ENCODE results near the gene MOB3B. TPM values are rescaled to one million over a fixed set of nuclear protein-coding genes. Genes with fewer than 3 reads are reported as not detected.

The MOB3B gene
- total and polyA plus RNA-seq, 10 of the 15 experiments (the other 5 are each of a cell fraction or from before 2014, with no cell fraction given), result 0.44 to 2.7 (median 0.91) TPM

DNA sequence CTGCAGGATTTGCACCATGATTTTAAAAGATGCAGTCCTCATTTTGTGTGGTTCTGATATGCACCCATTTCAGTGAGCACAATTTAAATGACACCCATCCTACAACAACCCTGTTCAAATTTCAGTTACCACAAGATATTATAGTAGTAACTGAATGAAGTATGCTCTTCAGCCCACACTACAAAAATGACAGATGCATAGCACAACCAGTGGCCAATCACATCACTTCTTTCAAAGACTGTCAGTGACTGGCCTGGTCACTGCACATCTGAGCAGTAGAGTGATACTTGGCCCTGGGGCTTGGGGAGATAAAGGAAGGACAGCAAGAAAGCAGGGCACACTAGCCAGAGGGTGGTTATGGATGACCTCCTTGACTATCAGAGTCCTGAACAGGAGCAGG lies 25.4 kb downstream of the MOB3B start (continued):
- TF ChIP-seq, protein P1, sequence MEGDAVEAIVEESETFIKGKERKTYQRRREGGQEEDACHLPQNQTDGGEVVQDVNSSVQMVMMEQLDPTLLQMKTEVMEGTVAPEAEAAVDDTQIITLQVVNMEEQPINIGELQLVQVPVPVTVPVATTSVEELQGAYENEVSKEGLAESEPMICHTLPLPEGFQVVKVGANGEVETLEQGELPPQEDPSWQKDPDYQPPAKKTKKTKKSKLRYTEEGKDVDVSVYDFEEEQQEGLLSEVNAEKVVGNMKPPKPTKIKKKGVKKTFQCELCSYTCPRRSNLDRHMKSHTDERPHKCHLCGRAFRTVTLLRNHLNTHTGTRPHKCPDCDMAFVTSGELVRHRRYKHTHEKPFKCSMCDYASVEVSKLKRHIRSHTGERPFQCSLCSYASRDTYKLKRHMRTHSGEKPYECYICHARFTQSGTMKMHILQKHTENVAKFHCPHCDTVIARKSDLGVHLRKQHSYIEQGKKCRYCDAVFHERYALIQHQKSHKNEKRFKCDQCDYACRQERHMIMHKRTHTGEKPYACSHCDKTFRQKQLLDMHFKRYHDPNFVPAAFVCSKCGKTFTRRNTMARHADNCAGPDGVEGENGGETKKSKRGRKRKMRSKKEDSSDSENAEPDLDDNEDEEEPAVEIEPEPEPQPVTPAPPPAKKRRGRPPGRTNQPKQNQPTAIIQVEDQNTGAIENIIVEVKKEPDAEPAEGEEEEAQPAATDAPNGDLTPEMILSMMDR (IDR thresholded peaks at IDR 0.05 in 2 of 3, conservative IDR thresholded peaks at IDR 0.05 in 1 of 3; ENCODE audit: control insufficient read depth in 2 of 3, extremely low read depth in 1 of 3, insufficient read depth in 1 of 3, low read depth in 3 of 3, low read length in 3 of 3), result no peak
- no peak for TF ChIP-seq BHLHE40 (IDR thresholded peaks at IDR 0.05; ENCODE audit: borderline replicate concordance in 1 of 2, low read depth in 2 of 2, low read length in 1 of 2)
- no peak for TF ChIP-seq YY1 (IDR thresholded peaks at IDR 0.05; ENCODE audit: low read depth, low read length)
- TF ChIP-seq, protein P2, sequence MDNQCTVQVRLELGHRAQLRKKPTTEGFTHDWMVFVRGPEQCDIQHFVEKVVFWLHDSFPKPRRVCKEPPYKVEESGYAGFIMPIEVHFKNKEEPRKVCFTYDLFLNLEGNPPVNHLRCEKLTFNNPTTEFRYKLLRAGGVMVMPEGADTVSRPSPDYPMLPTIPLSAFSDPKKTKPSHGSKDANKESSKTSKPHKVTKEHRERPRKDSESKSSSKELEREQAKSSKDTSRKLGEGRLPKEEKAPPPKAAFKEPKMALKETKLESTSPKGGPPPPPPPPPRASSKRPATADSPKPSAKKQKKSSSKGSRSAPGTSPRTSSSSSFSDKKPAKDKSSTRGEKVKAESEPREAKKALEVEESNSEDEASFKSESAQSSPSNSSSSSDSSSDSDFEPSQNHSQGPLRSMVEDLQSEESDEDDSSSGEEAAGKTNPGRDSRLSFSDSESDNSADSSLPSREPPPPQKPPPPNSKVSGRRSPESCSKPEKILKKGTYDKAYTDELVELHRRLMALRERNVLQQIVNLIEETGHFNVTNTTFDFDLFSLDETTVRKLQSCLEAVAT (IDR thresholded peaks at IDR 0.05), result no peak
- TF ChIP-seq MYB (IDR thresholded peaks at IDR 0.05; ENCODE audit: borderline replicate concordance, low read depth, low read length), result no peak
- no peak for TF ChIP-seq ATF2 (IDR thresholded peaks at IDR 0.05; ENCODE audit: low read length)

GRCh38 chr9:27503623-27504022 lies 26.0 kb downstream of the MOB3B start:
- Histone ChIP-seq H3K79me2 (ENCODE audit: control insufficient read depth, insufficient read depth, low read length) (no peaks in the 10 kb centered on the region), H4K20me1 (ENCODE audit: control insufficient read depth, insufficient read depth) (no peaks in the 10 kb centered on the region), H3K27ac (ENCODE audit: control insufficient read depth, insufficient read depth) (no peak overlapping the region), H2AFZ (ENCODE audit: control insufficient read depth, low read depth, low read length) (no peak overlapping the region), H3K4me1 (ENCODE audit: control insufficient read depth, insufficient read depth, low read length) (peaks cover 7% of the 10 kb centered on the region; the same call in 1 of the 2 replicates), H3K4me2 (ENCODE audit: control insufficient read depth, insufficient read depth) (no peak overlapping the region), H3K36me3 (ENCODE audit: control insufficient read depth in 2 of 2, insufficient read depth in 2 of 2, low read length in 1 of 2) (no peaks in the 10 kb centered on the region), H3K9me3 (replicated peaks; ENCODE audit: control insufficient read depth, insufficient read depth, low read length) (no peaks in the 10 kb centered on the region), H3K9ac (ENCODE audit: control insufficient read depth, insufficient read depth, low read length) (no peak overlapping the region), H3K27me3 (replicated peaks in 1 of 2; ENCODE audit: control insufficient read depth in 2 of 2, insufficient read depth in 2 of 2, low read length in 1 of 2) (no peaks in the 10 kb centered on the region), H3K4me3 (no peak overlapping the region)
- POLR2A ChIA-PET, result no interaction called here
- SMC1A ChIA-PET (ENCODE audit: uncharacterized antibody, unreplicated experiment), result no interaction called here
- FAIRE-seq (no peak), DNase-seq (ENCODE audit: low read depth, low spot score) (no peak), ATAC-seq (no peak; the same call in 2 of the 3 replicates)
- intact Hi-C loops (cut with micrococcal nuclease; ENCODE audit: unreplicated experiment), result no loop called here
- BruUV-seq (replicated peaks), result no TSS peak
- CTCF ChIA-PET, result no interaction called here
- 37% methylated on average over 4 of the region's 4 CpGs for WGBS (ENCODE audit: insufficient coverage, insufficient replicate concordance, low lambda C conversion rate, missing lambda C conversion rate)
- RAD21 ChIA-PET (ENCODE audit: unreplicated experiment), result no interaction called here
- in situ Hi-C loops (cut with MboI), result no loop called here
- TF ChIP-seq MTA2 (IDR thresholded peaks at IDR 0.05; ENCODE audit: low read depth) (no peak), TAF1 (IDR thresholded peaks at IDR 0.05; ENCODE audit: borderline replicate concordance, low read depth, low read length) (no peak), BCL11A (IDR thresholded peaks at IDR 0.05; ENCODE audit: low read depth, low read length) (no peak), TBL1XR1 (IDR thresholded peaks at IDR 0.05; ENCODE audit: low read depth, low read length) (no peak), ATF2 (IDR thresholded peaks at IDR 0.05; ENCODE audit: low read length) (no peak), CREB1 (IDR thresholded peaks at IDR 0.05; ENCODE audit: low read depth) (no peak), PAX5 (IDR thresholded peaks at IDR 0.05; ENCODE audit: borderline replicate concordance, low read depth, low read length) (no peak)
- TF ChIP-seq, protein P3, sequence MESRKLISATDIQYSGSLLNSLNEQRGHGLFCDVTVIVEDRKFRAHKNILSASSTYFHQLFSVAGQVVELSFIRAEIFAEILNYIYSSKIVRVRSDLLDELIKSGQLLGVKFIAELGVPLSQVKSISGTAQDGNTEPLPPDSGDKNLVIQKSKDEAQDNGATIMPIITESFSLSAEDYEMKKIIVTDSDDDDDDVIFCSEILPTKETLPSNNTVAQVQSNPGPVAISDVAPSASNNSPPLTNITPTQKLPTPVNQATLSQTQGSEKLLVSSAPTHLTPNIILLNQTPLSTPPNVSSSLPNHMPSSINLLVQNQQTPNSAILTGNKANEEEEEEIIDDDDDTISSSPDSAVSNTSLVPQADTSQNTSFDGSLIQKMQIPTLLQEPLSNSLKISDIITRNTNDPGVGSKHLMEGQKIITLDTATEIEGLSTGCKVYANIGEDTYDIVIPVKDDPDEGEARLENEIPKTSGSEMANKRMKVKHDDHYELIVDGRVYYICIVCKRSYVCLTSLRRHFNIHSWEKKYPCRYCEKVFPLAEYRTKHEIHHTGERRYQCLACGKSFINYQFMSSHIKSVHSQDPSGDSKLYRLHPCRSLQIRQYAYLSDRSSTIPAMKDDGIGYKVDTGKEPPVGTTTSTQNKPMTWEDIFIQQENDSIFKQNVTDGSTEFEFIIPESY (IDR thresholded peaks at IDR 0.05), result no peak

Data from GM12878 (cell line).